OCI-LY7 (cell line): ENCODE results near the gene CCDC91. TPM values are rescaled to one million over a fixed set of nuclear protein-coding genes. Genes with fewer than 3 reads are reported as not detected.

Source experiments
- BruUV-seq: library from RNA; stranded (reverse); fragments of 400-500 nt; replicated peaks from 2 replicates; lab custom pipeline; 2021; lab: Mats Ljungman, UMichigan
- CTCF ChIA-PET: fragments of 300-600 bp; sonication (Branson Sonifier 250); formaldehyde crosslinking; loops from one replicate; lab custom pipeline; 2022; ENCODE audit warnings: antibody characterized with exemption; ENCODE audit not compliant: unreplicated experiment; lab: Charles Lee
- POLR2A ChIA-PET: fragments of 300-600 bp; sonication (Branson Sonifier 250); formaldehyde crosslinking; loops from one replicate; lab custom pipeline; 2022; ENCODE audit warnings: antibody characterized with exemption; lab: Charles Lee
- DNase-seq: peaks from one replicate; pipeline ENCODE4 v3.0.0-alpha.2; 2015; ENCODE audit warnings: low spot score
- H2AFZ ChIP-seq: fragments of 200-600 bp; sonication (generic), shearing (Covaris generic); 2 replicates; pipeline ENCODE4 v1.6.1; 2014; ENCODE audit warnings: mild to moderate bottlenecking, antibody characterized with exemption, low read length, moderate library complexity
- H3K27ac ChIP-seq: fragments of 200-600 bp; sonication (generic); 2 replicates; pipeline ENCODE4 v1.5.1; 2014; ENCODE audit warnings: mixed run types, low read depth, mild to moderate bottlenecking, moderate library complexity, low read length, inconsistent platforms; ENCODE audit not compliant: poor library complexity, severe bottlenecking
- H3K36me3 ChIP-seq: fragments of 200-600 bp; sonication (generic); 2 replicates; pipeline ENCODE4 v1.6.1; 2014; ENCODE audit warnings: mild to moderate bottlenecking, antibody characterized with exemption, low read length, moderate library complexity, mixed read lengths; ENCODE audit not compliant: insufficient read depth
- H3K4me1 ChIP-seq: fragments of 200-600 bp; sonication (generic); 2 replicates; pipeline ENCODE4 v1.5.1; 2014; ENCODE audit warnings: mild to moderate bottlenecking, low read length; ENCODE audit not compliant: insufficient read depth, poor library complexity, severe bottlenecking
- H3K4me2 ChIP-seq: fragments of 200-600 bp; sonication (generic); 2 replicates; pipeline ENCODE4 v1.6.1; 2014; ENCODE audit warnings: mild to moderate bottlenecking, low read length
- H3K4me3 ChIP-seq: fragments of 200-600 bp; sonication (generic); 2 replicates; pipeline ENCODE4 v1.5.1; 2014; ENCODE audit warnings: mild to moderate bottlenecking, low read depth, low read length; ENCODE audit not compliant: poor library complexity, severe bottlenecking
- H3K79me2 ChIP-seq: fragments of 200-600 bp; sonication (generic); 2 replicates; pipeline ENCODE4 v1.6.1; 2016; ENCODE audit warnings: low read depth, mild to moderate bottlenecking, low read length, moderate library complexity, mixed read lengths; ENCODE audit not compliant: insufficient read depth
- H3K9me2 ChIP-seq: fragments of 200-600 bp; sonication (generic); 2 replicates; pipeline ENCODE4 v1.6.1; 2016; ENCODE audit warnings: mild to moderate bottlenecking, low read length, mixed read lengths; ENCODE audit not compliant: insufficient read depth
- H3K9me3 ChIP-seq: fragments of 200-600 bp; sonication (generic); 2 replicates; pipeline ENCODE4 v1.6.1; 2014; ENCODE audit warnings: mild to moderate bottlenecking, mixed run types, low read length, mixed read lengths
- H4K20me1 ChIP-seq: fragments of 200-600 bp; sonication (generic); 2 replicates; pipeline ENCODE4 v1.6.1; 2014; ENCODE audit warnings: mild to moderate bottlenecking, antibody characterized with exemption, low read length, moderate library complexity, mixed read lengths; ENCODE audit not compliant: insufficient read depth
- EZH2phosphoT487 ChIP-seq: fragments of 200-600 bp; sonication (generic); IDR thresholded peaks from 2 replicates; pipeline ENCODE4 v1.6.1; 2018; ENCODE audit warnings: low read depth, borderline replicate concordance, mild to moderate bottlenecking, mixed run types, antibody characterized with exemption, low read length, moderate library complexity, mixed read lengths
- intact Hi-C: fragments of 100-400 bp; cut with micrococcal nuclease; formaldehyde crosslinking; loops from one replicate; pipeline ENCODE4 v1.10.0; 2022; ENCODE audit not compliant: unreplicated experiment
- total RNA-seq, 2 experiments: library from RNA; depleted of rRNA in 1 of 2; stranded (reverse); fragments of >200 nt in 1 of 2; shearing (Covaris generic) in 1 of 2; gene quantifications; 2 replicates each; pipeline ENCODE4 v1.2.3, GENCODE V29; 2014 to 2022
- TF ChIP-seq, protein P1 (sequence below): fragments of 200-600 bp; sonication (generic); conservative IDR thresholded peaks from 2 replicates; pipeline ENCODE4 v1.5.1; 2014; ENCODE audit warnings: mild to moderate bottlenecking, antibody characterized with exemption, low read length, moderate library complexity, mixed read lengths

The CCDC91 gene
- total RNA-seq, 2 experiments from 2014 or later, result 15.8 to 23.8 TPM

GRCh38 chr12:28512876-28513275 is 322.6 kb downstream of the CCDC91 start:
- Histone ChIP-seq H3K9me3 (no peaks in the 10 kb centered on the region), H3K4me3 (no peak overlapping the region), H2AFZ (no peak overlapping the region), H3K36me3 (no peaks in the 10 kb centered on the region), H3K79me2 (no peaks in the 10 kb centered on the region), H3K4me2 (no peak overlapping the region), H3K4me1 (no peaks in the 10 kb centered on the region), H4K20me1 (no peaks in the 10 kb centered on the region), H3K27ac (no peak overlapping the region), H3K9me2 (no peaks in the 10 kb centered on the region)
- POLR2A ChIA-PET, result interaction anchor here (0.6 kb wide), 1 partner anchor 48 kb away, joined by 4 read pairs; no protein-coding TSS in a partner anchor
- TF ChIP-seq, protein P1, sequence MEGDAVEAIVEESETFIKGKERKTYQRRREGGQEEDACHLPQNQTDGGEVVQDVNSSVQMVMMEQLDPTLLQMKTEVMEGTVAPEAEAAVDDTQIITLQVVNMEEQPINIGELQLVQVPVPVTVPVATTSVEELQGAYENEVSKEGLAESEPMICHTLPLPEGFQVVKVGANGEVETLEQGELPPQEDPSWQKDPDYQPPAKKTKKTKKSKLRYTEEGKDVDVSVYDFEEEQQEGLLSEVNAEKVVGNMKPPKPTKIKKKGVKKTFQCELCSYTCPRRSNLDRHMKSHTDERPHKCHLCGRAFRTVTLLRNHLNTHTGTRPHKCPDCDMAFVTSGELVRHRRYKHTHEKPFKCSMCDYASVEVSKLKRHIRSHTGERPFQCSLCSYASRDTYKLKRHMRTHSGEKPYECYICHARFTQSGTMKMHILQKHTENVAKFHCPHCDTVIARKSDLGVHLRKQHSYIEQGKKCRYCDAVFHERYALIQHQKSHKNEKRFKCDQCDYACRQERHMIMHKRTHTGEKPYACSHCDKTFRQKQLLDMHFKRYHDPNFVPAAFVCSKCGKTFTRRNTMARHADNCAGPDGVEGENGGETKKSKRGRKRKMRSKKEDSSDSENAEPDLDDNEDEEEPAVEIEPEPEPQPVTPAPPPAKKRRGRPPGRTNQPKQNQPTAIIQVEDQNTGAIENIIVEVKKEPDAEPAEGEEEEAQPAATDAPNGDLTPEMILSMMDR, result no peak
- TF ChIP-seq EZH2phosphoT487, result no peak
- BruUV-seq, result no TSS peak
- intact Hi-C loops, result no loop called here
- CTCF ChIA-PET, result no interaction called here
- no peak for DNase-seq

DNA sequence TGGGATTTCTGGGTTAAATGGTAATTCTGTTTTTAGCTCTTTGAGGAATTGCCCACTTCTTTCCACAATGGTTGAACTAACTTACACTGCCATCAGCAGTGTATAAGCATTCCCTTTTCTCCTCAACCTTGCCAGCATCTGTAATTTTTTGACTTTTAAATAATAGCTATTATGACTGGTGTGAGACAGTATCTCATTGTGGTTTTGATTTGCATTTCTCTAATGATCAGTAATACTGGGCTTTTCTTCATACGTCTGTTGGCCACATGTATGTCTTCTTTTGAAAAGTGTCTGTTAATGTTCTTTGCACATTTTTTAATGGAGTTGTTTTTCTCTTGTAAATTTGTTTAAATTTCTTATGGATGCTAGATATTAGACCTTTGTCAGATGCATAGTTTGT is 323.7 kb downstream of the CCDC91 start:
- TF ChIP-seq, protein P1, result no peak
- TF ChIP-seq EZH2phosphoT487, result no peak
- Histone ChIP-seq H3K9me2 (no peaks in the 10 kb centered on the region), H3K36me3 (no peaks in the 10 kb centered on the region), H3K4me3 (no peak overlapping the region), H3K4me1 (no peaks in the 10 kb centered on the region), H2AFZ (no peak overlapping the region), H4K20me1 (no peaks in the 10 kb centered on the region), H3K79me2 (no peaks in the 10 kb centered on the region), H3K4me2 (no peak overlapping the region), H3K27ac (no peak overlapping the region), H3K9me3 (no peaks in the 10 kb centered on the region)
- ChIA-PET POLR2A (no interaction called here), CTCF (no interaction called here)
- intact Hi-C loops, result no loop called here
- DNase-seq, result no peak
- no TSS peak for BruUV-seq

DNA sequence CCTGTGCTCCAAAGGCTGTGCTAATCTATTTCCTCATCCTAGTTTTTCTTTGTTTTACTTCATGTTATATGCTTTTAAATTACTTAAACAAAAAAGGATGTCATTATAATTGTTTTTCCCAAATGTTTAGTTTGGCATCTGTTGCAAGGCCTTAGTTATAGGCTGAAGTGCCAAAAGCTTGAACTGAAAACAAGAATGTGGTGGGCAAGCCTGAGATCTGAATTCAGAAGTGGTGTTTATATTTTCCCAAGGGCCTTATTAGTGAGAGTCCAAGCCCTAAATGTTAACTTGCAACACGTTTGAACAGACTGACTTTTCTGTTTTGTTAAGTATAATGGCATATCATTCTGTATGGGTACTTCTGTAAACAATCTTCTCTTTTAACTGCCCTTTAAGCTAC is 326.8 kb downstream of the CCDC91 start:
- intact Hi-C loops, result no loop called here
- no peak for DNase-seq
- no peak overlapping the region for H3K4me2 ChIP-seq
- ChIA-PET POLR2A (no interaction called here), CTCF (no interaction called here)
- no peak for TF ChIP-seq EZH2phosphoT487
- TF ChIP-seq, protein P1, result no peak
- H4K20me1 ChIP-seq, result no peaks in the 10 kb centered on the region
- no peaks in the 10 kb centered on the region for H3K79me2 ChIP-seq
- H3K27ac ChIP-seq, result no peak overlapping the region
- no peak overlapping the region for H3K4me3 ChIP-seq
- BruUV-seq, result no TSS peak
- no peaks in the 10 kb centered on the region for H3K9me2 ChIP-seq
- no peaks in the 10 kb centered on the region for H3K36me3 ChIP-seq
- no peaks in the 10 kb centered on the region for H3K4me1 ChIP-seq
- no peaks in the 10 kb centered on the region for H3K9me3 ChIP-seq
- no peak overlapping the region for H2AFZ ChIP-seq
